ENCODE results near the gene AGR2. TPM values are rescaled to one million over a fixed set of nuclear protein-coding genes. Genes with fewer than 3 reads are reported as not detected.

Gene AGR2
- total RNA-seq, 1 experiment from 2014 or later = not detected

DNA sequence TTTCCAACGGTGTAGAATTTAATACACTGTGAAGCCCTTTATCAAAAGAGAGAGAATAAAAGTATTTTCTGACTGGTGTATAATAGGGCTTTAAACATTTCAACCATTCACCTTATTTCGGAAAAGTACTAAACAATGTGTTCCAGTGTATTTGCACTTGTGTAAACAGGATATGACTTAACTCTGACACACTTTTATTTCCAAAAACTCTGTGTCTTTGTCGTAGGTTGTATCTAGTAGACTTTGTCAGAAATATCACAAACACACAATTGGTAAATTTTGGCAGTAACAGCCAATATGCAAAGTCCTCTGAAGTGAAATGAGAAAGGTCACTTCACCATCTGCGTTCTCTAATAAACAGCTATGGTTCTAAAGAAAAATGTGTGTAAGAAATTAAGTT lies 61.6 kb downstream of the AGR2 start:
- DNase-seq = no peak
- Histone ChIP-seq H3K23ac (ENCODE audit: insufficient read length, low read depth, low read length) (no peak overlapping the region), H3K18ac (ENCODE audit: insufficient read length, low read depth, low read length) (no peak overlapping the region), H4K91ac (ENCODE audit: insufficient read length, low read depth, low read length) (no peak overlapping the region), H4K5ac (ENCODE audit: insufficient read length, low read depth, low read length) (no peak overlapping the region), H2AK5ac (ENCODE audit: insufficient read length, low read length) (no peak overlapping the region), H2BK15ac (ENCODE audit: low read depth, low read length) (no peak overlapping the region), H2BK12ac (ENCODE audit: insufficient read length, low read depth, low read length) (no peak overlapping the region), H3K4me2 (ENCODE audit: insufficient read depth, insufficient read length, low read length) (no peak overlapping the region), H4K8ac (replicated peaks; ENCODE audit: insufficient read length, low read depth, low read length) (no peak overlapping the region), H3K23me2 (ENCODE audit: insufficient read length, low read depth, low read length, poor library complexity, severe bottlenecking) (no peaks in the 10 kb centered on the region), H3K9me3 (ENCODE audit: control insufficient read depth, low read depth, low read length) (no peaks in the 10 kb centered on the region), H2BK20ac (ENCODE audit: low read depth, low read length, poor library complexity, severe bottlenecking) (no peak overlapping the region), H3K56ac (ENCODE audit: insufficient read length, low read depth, low read length) (no peak overlapping the region), H4K20me1 (ENCODE audit: control insufficient read depth, insufficient read depth, insufficient read length) (no peaks in the 10 kb centered on the region), H3K27ac (ENCODE audit: insufficient read length, low read depth, low read length) (no peak overlapping the region), H3K9ac (ENCODE audit: extremely low read depth, insufficient read length, low read length) (no peak overlapping the region), H3K27me3 (ENCODE audit: insufficient read depth, low read length) (no peaks in the 10 kb centered on the region), H3K79me1 (ENCODE audit: insufficient read depth, low read depth, low read length, poor library complexity, severe bottlenecking) (no peaks in the 10 kb centered on the region), H2AFZ (ENCODE audit: low read length) (no peak overlapping the region), H3K4ac (ENCODE audit: low read depth, low read length) (no peak overlapping the region), H3K79me2 (ENCODE audit: insufficient read depth, low read length) (no peaks in the 10 kb centered on the region), H3K14ac (ENCODE audit: insufficient read depth, low read length) (no peak overlapping the region), H3K4me1 (ENCODE audit: insufficient read depth, low read length) (peaks cover 5% of the 10 kb centered on the region; the same call in 1 of the 2 replicates), H2BK5ac (ENCODE audit: insufficient read length, low read length) (no peak overlapping the region), H3T11ph (ENCODE audit: low read length) (no peak overlapping the region), H2BK120ac (ENCODE audit: low read depth, low read length, poor library complexity, severe bottlenecking) (no peak overlapping the region)
- H3K4me1 Mint-ChIP-seq = peaks cover 17 to 24% of the 10 kb centered on the region in 2 experiments
- no peaks in the 10 kb centered on the region for H3K36me3 Mint-ChIP-seq (ENCODE audit: insufficient read depth in 1 of 3, low read depth in 3 of 3)
- no peaks in the 10 kb centered on the region for H3K9me3 Mint-ChIP-seq
- TF ChIP-seq, protein P1, sequence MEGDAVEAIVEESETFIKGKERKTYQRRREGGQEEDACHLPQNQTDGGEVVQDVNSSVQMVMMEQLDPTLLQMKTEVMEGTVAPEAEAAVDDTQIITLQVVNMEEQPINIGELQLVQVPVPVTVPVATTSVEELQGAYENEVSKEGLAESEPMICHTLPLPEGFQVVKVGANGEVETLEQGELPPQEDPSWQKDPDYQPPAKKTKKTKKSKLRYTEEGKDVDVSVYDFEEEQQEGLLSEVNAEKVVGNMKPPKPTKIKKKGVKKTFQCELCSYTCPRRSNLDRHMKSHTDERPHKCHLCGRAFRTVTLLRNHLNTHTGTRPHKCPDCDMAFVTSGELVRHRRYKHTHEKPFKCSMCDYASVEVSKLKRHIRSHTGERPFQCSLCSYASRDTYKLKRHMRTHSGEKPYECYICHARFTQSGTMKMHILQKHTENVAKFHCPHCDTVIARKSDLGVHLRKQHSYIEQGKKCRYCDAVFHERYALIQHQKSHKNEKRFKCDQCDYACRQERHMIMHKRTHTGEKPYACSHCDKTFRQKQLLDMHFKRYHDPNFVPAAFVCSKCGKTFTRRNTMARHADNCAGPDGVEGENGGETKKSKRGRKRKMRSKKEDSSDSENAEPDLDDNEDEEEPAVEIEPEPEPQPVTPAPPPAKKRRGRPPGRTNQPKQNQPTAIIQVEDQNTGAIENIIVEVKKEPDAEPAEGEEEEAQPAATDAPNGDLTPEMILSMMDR (conservative IDR thresholded peaks at IDR 0.05) = no peak
- no peak overlapping the region for H3K4me3 Mint-ChIP-seq
- no peaks in the 10 kb centered on the region; the same call in 1 of the 2 replicates for H3K27me3 Mint-ChIP-seq (ENCODE audit: low read depth)
- H3K27ac Mint-ChIP-seq = no peak overlapping the region
- WGBS (ENCODE audit: extremely low coverage, insufficient read length, low lambda C conversion rate) = no CpG with 5 or more reads among the region's 4 CpGs
